NCI-H1092 treated with DMSO at 0.1 percent for 48 hours (cell line): Measurements from ENCODE around the gene PEX10.
"Not testable (repeated sequence)": the region's sequence is repeated elsewhere in the genome, so short reads cannot be mapped to it uniquely, and the experiment has no call there.

Experiments used
- DNase-seq: peaks from one replicate; lab custom pipeline; 2025; lab: John Stamatoyannopoulos, UW

Gene PEX10

DNA sequence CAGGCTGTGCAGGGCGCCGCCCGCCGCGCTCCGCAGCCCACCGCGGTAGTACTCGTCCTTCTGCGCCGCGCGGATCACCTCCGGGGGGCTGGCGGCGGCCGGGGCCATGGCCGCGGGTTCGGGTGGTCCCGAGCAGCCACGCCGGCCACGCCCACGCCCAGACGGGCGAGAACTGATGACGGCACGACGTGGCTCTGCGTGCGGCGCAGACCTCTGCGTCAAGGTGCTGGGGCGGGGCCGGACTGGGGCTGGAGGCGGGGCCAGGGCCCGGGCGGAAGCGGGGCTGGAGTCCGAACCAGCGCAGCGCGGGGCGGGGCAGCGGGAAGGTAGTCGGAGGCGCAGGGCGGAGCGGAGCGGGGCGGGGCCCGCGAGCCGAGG is at the start of gene PEX10:
TSS of gene PEX10 (minus strand) at position 170 of the 378 bp plus-strand sequence. CDS start at position 108, 62 bp downstream.
- DNase-seq, result peak; percentile 89

DNA sequence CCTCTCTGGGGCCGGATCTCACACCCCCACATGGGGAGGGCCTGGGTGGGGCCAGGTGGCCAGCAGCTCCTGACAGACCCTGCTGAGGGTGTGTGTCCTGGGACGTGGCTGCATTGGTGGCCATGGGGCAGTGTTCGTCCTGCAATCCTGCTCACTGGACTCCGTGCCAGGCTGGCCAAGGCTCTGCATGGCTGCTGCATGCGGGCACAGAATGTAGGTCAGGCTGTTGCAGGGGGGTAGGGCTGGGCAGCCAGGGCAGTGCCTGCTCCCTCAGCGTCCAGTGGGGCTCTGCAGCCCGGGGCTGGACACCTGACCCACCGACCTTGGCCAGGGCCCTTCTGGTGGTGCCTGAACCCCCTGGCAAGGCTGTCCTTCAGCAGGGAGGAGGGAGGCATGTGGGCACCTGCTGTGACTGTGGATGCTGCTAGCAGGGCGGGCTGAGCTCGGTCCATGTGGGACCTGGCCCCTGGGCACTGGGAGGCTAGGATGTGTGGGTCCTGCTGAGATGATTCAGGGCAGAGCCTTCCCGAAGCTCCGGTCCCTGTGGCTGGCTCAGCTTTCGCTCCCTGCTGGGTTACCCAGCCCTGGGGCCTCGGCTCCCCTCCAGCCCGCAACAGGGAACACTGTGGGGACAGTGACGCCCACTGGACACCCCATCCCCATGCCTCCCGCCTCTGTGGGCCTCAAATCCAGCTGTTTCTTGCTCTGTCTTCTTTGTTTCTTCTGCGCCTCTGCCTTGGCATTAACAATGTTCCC is 48.8 kb upstream of the PEX10 start:
- DNase-seq, result no peak

DNA sequence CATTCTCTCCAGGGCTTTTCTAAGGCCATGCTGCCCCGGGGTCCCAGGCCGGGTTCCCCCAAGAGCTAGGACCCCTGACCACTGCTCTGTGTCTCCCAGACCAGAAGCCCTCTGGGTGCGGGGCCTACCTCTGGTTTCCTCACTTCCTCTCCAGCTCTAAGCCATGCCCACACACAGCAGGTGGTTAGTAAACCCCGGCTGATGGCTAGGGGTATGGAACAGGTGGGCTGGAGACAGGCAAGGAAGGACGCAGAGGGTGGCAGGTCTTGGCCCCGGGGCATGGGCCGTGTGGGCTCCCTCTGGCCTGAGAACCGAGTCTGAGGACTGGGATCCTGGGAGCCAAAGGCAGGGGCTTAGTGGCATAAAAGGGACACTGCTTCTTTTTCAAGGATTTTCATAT is 47.8 kb upstream of the PEX10 start:
- DNase-seq, result no peak

DNA sequence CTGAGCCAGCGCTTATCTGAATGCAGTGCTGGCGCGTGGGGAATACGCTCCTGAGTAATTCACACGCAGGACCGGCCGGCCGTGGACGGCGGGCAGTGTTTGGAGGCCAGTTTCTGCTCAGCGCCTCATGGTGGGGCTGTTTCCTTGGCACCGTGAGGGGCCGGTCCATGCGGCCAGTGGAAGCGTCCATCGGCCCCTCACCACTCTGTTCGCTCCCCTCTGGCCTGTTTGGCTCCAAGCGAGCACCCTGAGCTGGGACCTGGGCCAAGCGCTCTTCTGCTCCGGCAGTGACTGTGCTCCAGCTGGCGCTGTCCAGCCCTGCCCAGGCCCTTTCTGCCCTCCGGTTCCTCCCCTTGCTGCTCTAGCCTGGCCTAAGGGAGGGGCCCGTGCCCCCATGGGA is 47.4 kb upstream of the PEX10 start:
- peak; percentile 19 for DNase-seq

DNA sequence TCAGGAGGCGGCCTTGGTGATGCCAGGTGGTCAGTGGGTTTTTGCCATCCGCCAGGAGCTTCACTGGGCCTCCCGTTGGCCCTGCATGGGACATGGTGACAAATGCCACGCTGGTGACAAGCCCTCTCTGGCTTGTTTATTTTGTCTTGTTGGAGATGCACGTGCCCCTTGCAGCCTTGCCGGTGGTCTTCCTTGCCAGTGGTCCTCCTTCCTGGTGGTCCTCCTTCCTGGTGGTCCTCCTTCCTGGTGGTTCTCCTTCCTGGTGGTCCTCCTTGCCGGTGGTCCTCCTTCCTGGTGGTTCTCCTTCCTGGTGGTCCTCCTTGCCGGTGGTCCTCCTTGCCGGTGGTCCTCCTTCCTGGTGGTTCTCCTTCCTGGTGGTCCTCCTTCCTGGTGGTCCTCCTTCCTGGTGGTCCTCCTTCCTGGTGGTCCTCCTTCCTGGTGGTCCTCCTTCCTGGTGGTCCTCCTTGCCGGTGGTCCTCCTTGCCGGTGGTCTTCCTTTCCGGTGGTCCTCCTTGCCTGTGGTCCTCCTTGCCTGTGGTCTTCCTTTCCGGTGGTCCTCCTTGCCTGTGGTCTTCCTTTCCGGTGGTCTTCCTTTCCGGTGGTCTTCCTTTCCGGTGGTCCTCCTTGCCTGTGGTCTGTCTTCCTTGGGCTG is 46.9 kb upstream of the PEX10 start:
- not testable (repeated sequence) for DNase-seq

DNA sequence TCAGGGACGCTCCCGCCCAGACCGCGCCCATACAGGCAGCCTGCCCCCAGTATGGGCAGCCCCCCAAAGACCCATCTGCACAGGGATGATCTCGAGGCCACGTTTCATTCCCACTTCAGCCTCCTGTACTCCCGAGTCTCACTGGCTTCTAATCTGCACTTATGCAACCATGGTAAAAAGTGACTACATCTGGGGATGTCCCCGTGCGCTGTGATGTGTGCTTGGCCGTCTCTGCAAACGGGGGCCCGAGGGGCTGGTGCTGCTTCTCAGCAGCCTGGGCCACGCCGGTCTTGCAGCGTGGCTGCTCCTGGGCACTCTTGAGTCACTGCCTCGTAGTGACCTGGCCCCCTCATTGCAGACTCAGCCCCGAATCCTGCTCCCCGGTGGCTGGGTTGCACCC is 46.3 kb upstream of the PEX10 start:
- DNase-seq, result no peak

DNA sequence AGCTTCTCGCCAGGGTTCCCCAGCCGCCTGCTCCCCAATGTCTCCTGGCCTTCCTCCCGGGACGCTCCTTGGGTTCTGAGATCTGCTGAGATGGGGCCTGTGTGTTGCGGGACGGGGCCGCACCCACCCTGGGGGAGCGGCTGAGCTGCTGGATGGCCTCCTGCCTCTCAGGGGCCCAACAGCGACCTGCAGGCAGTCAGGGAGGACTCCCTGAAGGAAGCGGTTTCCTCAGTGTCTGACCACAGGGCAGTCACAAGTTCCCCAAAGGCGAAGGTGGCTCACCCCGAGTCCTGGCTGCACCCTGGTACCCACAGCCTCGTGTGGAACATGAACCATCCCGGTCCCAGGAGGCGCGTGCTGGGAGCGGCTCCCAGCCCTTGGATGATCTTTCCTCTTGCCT is 45.1 kb upstream of the PEX10 start:
- no peak for DNase-seq

DNA sequence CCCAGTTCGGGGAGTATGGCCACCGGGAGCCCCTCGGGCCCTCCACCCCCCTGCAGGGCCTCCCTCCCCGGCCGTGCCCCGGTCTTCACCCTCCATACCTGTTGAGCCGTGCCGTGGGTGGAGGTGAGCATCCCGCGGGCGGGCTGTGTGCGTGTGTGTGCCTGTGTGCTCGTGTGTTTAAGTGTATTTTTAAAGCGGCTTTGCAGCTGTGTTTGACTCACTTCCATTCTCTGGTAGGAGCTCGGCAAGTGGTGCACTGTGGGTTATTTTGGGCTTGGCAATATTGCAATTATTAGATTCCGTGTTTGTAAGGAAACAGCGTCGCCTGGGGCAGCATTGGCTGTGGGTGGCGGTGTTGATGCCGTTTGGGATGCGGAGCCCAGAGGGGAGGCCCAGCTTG is 43.4 kb upstream of the PEX10 start:
- DNase-seq, result no peak

DNA sequence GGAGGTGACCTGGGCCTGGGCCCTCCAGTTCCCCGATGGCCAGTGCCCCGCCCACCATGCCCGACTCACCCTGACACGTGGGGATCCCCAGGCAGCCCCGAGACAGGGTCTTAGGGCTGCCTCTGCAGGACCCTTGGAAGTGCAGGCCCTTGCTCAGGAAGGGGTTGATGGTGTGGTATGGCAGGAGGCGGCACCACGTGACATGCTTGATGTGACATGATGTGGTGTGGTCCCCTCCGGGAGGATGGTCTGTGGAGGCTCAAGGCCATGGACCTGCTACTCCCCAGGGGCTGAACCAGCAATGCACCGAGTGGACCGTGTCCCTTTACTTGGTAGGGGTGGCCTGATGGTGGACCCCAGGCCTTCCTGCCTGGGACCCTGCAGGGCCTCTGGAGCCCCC is 41.9 kb upstream of the PEX10 start:
- no peak for DNase-seq

DNA sequence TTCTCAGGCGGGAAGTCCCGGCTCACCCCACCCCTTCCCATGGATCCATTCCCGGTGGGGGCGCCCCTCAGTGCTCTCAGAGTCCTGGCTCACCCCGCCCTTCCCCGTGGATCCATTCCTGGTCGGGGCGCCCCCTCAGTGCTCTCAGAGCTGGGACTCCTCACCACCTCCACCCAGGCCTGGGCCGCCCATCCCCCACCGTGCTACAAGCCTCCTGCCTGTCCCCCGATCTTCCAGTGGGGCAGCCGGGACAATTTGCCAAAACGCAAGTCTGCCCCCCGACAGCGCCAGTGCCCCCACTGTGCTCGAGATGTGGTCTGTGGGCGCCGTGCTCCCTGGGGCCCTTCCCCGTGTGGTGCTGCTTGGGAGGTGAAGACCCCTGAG is 40.6 kb upstream of the PEX10 start:
- DNase-seq, result no peak

DNA sequence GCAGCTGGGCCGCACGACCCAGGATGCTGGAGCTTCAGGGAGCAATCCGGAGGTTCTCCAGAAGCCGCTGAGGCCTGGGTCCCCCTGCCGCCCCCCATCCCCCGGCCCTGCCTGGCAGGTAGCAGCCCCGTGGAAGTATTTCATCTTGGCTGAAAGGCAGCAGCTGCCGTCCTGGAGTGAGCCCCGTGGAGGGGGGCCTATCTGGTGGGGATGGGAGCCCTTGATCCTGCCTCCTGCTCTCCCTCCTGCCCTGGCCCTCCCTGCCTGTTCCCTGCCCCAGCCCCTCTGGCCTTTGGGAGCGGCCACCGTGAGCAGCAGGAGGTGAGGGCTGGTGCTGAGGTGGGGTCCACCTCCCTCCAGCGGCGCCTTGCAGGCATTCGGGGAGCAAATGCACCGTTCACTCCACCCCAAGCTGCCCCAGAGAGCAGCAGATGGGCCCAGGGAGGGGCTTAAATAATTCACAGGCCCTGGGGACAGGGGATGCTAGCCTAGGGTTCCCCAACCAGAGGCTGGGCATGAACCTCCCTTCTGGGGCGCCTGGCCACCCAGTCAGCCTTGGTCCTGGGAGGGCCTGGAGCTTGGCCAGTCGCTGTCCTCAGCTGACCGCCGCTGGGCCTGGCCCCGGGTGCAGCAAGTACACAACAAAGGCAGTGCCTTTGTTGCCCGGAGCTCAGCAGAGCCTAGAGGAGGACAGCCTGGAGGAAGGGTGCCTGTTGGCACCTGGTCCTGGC is 40.0 kb upstream of the PEX10 start:
- no peak for DNase-seq

DNA sequence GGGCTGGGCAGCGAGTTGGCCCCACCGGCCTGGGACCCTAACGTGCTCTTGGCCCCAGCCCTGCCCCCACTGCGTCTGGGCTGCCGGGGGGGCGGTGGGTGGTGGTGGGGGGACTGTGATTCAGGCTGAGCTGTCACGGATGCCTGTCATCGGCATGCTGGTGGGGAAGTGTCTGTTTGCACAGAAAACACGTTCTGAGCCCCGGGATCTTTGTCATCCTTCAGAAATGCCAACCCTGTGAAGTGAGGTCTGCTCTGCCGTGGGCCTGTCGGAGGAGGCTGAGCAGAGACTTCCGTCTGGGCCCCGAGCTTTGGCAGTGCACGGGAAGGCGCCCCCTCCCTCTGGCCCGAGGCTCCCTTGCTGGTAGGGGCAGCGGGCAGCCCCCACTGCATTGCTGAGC is 39.4 kb upstream of the PEX10 start:
- DNase-seq, result no peak

DNA sequence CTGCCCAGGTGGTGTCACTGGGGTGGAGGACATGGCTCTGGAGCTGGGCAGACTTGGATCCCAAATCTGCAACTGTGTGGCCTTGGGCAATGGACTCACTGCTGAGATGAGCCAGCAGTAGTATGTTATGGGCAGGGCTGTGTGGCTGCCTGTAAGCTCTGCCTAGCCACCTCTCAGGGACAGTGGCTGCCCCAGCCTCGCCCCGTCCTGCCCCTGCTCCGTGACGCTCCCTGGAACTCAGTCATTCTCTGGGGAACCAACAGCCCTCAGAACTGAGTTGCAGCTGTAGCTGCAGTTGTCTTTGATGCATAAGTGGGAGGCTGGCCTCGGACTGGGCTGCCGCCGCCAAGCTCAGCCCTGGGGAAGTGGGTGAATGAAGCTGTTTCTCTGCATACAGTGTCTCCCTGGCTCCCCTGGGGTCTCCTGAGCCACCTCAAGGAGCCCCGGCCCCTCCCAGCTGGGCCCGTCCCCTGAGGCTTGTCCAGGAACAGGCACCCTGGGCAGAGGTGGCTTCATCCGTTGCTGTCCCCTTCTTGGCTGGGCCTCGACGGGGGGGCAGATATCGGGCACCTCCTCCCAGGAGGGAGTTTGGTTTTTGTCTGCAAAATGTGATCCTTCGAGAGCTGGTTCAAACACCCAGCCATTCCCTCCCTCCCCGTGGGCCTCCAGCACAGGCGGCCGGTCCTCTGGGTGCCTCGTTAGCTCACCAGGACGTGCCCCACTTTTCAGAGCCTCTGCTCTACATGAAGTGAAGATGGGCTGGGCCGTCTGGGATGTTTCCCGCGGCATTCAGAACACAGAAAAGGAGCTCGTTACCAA is 37.5 kb upstream of the PEX10 start:
- no peak for DNase-seq

DNA sequence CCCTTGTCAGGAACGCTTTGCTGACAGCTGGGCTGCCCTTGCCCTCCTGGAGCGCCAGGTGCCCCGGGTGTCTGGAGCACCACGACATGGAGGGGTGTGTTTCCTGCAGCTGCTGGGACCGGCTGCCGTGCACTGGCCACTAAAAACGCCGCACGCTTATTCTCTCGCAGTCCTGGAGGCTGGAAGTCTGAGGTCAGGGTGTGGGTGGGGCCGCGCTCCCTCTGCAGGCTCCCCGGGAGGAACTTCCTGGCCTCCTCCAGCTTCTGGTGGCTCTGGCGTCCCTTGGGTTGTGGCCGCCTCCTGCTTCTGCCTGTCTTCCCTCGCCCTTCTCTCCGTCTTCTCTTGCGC is 35.7 kb upstream of the PEX10 start:
- no peak for DNase-seq

DNA sequence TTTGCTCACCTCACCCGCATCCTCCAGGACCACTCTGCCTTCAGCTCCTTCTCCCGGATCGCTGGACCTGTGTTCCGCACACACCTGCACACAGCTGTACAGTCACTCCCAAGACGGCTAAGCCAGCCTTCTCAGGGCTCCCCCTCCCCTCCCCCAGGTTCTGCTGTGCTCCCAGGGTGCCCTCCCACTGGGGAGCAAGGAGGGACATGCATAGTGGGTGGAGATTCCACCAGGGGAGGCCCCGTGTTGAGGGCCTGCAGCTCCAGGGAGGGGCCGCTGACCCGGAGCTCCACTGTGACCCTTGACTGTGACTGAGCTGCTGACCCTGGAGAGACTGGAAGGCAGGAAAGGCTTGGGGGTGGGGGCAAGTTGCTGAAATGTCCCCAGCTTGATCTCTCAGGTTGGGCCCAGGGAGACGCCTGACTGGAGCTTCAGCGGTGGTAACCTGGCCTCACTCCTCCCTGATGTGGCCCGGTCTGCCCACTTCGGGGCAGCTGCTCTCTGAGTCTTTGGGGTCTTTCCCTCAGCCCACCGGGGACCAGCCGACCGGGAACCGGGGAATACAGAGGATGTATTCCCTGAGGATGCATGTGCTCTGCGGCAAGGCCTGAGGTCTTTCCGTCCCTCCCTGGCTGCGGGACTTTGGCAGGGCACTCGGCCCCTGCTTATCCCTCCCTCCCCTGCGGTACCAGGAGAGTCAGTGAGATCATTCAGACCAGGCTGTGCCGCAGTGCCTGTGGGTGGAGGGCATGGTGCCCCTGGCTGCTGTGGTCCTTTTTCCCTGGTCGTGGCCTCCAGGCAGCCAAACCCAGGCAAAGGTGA is 35.1 kb upstream of the PEX10 start:
- DNase-seq, result no peak

DNA sequence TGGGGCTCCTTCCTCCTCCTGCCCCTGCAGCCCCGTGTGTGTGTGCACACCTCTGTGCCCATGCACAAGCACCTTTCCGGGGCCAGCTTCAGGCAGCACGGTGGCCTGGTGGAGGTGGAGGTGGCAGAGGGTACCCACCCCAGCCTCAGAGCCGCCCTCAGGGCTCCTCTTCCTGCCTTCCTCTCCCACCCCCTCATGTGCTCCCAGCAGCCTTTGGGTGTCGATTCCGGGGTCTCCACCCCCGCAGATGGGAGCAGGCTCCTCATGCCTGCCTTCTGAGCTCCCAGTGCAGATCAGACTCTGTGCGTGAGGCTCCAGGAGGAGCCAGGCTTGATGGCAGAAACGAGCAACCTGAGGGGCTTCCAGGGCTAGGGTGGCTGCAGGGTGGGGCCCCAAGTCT is 34.5 kb upstream of the PEX10 start:
- no peak for DNase-seq

DNA sequence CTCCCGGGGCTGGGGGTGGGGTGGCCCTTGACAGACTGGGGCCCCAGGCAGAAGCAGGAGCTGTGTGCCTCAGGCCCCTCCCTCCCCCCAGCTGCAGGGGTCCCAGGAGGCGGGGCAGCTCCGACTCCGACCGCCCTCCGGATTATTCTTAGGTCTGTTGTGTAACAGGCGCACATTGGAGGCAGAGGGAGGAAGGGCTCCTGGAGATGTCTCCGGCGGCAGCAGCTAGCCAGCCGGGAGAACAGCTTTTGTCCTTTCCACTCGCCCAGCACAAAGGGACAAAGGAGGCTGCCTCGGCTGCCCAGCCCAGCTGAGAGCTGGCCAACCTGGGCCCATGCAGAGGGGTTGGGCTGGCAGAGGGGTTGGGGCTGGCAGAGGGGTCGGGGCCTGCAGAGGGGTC is 34.0 kb upstream of the PEX10 start:
- DNase-seq, result no peak

DNA sequence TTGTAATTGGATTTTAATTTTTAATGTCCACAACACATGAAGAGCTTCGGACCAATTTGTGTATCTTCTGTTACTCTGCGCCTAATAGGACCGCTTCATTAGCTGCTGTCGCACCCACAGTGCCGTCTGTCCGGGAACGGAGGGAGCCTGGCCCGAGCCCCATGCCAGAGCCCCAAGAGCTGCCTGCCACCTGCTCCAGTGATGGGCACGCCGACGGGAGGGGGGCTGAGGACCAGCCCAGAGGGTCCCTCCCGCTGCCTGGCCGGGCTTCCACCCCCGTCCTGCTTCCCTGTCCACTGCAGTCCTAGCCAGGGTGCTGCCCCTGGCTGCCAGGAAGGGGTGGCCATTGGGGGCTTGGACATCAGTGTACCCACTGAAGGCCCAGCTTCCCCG is 33.5 kb upstream of the PEX10 start:
- no peak for DNase-seq

DNA sequence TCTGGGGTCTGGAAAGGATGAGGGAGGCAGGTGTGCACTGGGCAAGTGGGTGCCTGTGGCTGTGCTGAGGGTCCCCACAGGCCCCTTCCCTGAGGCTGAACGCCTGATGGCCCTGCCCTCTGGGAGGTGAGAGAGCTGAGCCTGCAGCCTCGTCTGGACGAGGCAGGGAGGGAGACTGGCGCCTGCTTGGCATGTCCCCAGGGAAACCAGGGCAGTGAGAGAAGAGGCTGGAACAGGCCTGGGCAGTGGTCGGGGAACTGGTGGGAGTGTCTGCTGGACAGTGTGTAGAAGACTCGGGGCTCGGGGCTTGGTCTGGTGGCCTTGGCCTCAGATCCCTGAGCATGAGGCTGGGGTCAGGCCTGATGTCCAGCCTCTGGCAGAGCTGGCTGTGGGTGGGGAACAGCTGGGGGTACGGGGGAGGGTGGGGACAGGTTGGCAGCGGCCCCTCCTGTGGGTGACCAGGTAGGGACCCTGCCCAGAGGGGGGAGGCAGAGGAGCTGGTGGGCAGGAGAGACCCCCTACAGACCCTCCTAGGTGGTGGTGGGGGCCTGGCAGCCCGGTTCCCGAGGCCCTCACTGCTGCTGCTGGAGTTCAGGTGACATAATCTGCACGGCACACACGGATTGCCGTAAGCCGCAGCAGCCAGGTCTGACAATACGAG is 32.9 kb upstream of the PEX10 start:
- DNase-seq, result no peak

DNA sequence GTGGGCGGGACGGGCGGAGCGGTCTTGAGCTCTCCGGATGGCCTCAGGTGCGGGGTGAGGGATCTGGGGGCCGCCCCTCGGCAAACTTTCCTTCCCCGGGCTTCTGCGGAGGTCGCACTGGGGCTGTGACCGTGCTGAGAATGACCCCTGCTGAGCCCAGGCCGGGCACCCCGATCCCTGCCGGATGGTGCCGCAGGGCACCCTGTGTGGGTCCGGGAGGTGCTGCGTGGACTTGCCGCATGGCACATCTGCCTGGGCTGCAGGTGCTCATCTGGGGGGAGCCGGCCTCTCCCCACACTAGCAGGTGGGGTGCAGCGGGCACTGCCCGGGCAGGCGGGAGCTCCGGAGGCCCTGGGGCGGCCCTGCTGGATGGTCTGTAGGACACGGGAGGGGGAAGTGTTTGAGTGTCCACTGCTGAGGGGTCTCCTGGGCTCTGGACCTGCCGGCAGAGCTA is 31.8 kb upstream of the PEX10 start:
- DNase-seq, result no peak
